CD4-positive, alpha-beta T cell (primary cell): ENCODE data around the gene ASTN2. TPM values are rescaled to one million over a fixed set of nuclear protein-coding genes. Genes with fewer than 3 reads are reported as not detected.
"Not testable (repeated sequence)": the region's sequence is repeated elsewhere in the genome, so short reads cannot be mapped to it uniquely, and the experiment has no call there.

Source experiments
- ATAC-seq: fragments of 200-7000 bp; cut with Tn5 transposase; one replicate; pipeline ENCODE4 v1.10.0; 2022; ENCODE audit warnings: mild to moderate bottlenecking; ENCODE audit not compliant: poor library complexity
- CTCF ChIA-PET: fragments of 350-600 bp; sonication (Branson Sonifier 250); formaldehyde crosslinking; loops from one replicate; lab custom pipeline; 2021; ENCODE audit warnings: antibody characterized with exemption, inconsistent platforms; lab: Charles Lee
- POLR2A ChIA-PET: fragments of 350-600 bp; sonication (Branson Sonifier 250); formaldehyde crosslinking; loops from one replicate; lab custom pipeline; 2021; ENCODE audit warnings: antibody characterized with exemption, inconsistent platforms; lab: Charles Lee
- DNase-seq, 14 experiments: peaks; one replicate each; pipeline ENCODE4 v3.0.0-alpha.2; 2013 to 2020; ENCODE audit warnings: mixed read lengths in 2 of 14
- H3K27ac ChIP-seq, 2 donors: one replicate each; pipeline versions ENCODE4 v1.5.1 to v1.7.0; 2013; ENCODE audit warnings: low read length in 2 of 2, low read depth in 1 of 2, mild to moderate bottlenecking in 1 of 2
- H3K27me3 ChIP-seq, 2 experiments: 1 replicate in 1 of 2; 2 replicates in 1 of 2; pipeline versions ENCODE4 v1.6.1 to v1.7.0; 2013; ENCODE audit warnings: low read length in 2 of 2, control low read depth in 1 of 2, mild to moderate bottlenecking in 1 of 2, moderate library complexity in 1 of 2; ENCODE audit not compliant: insufficient read depth in 2 of 2, control insufficient read depth in 1 of 2
- H3K36me3 ChIP-seq: one replicate; pipeline ENCODE4 v1.6.1; 2013; ENCODE audit warnings: low read length, control low read depth; ENCODE audit not compliant: insufficient read depth
- H3K4me1 ChIP-seq: one replicate; pipeline ENCODE4 v1.6.1; 2013; ENCODE audit warnings: low read length, control low read depth; ENCODE audit not compliant: insufficient read depth
- H3K4me3 ChIP-seq: one replicate; pipeline ENCODE4 v1.5.1; 2013; ENCODE audit warnings: mild to moderate bottlenecking, low read length, moderate library complexity
- H3K9me3 ChIP-seq, 2 experiments: 1 replicate in 1 of 2; 2 replicates in 1 of 2; pipeline versions ENCODE4 v1.6.1 to v1.7.0; 2013; ENCODE audit warnings: low read length in 2 of 2, mild to moderate bottlenecking in 2 of 2, control low read depth in 1 of 2, moderate library complexity in 1 of 2; ENCODE audit not compliant: control insufficient read depth in 1 of 2, insufficient read depth in 1 of 2
- H3K27ac Mint-ChIP-seq: one replicate; pipeline ENCODE4 v1.8.0; 2020; ENCODE audit warnings: mixed read lengths
- H3K27me3 Mint-ChIP-seq: one replicate; pipeline ENCODE4 v1.8.0; 2021; ENCODE audit warnings: mixed read lengths
- H3K36me3 Mint-ChIP-seq: one replicate; pipeline ENCODE4 v1.8.0; 2021; ENCODE audit warnings: low read depth, mixed read lengths
- H3K4me1 Mint-ChIP-seq: one replicate; pipeline ENCODE4 v1.8.0; 2021; ENCODE audit warnings: low read depth, mixed read lengths
- H3K4me3 Mint-ChIP-seq: one replicate; pipeline ENCODE4 v1.8.0; 2020; ENCODE audit warnings: mild to moderate bottlenecking, mixed read lengths
- H3K9me3 Mint-ChIP-seq: one replicate; pipeline ENCODE4 v1.8.0; 2020; ENCODE audit warnings: mixed read lengths
- intact Hi-C, 2 experiments: fragments of 100-400 bp; cut with DNase I in 1 of 2; cut with micrococcal nuclease in 1 of 2; formaldehyde crosslinking; loops; one replicate each; pipeline versions ENCODE4 v1.15.1 to v1.9.0; 2023 to 2025; cut with DNase I, micrococcal nuclease
- total RNA-seq, 174 experiments: library from RNA in 2 of 174; stranded (reverse) in 2 of 174; gene quantifications; one replicate each; pipeline ENCODE4 v1.2.3 and lab custom pipeline; 2021 to 2026
- TF ChIP-seq, protein P1 (sequence below): fragments of 200-600 bp; IDR thresholded peaks from one replicate; pipeline ENCODE4 v1.8.0; 2022; ENCODE audit warnings: antibody characterized with exemption, mild to moderate bottlenecking

The ASTN2 gene
- total RNA-seq, 2 experiments from 2014 or later, result 2.3 to 2.4 TPM

- H3K27me3 ChIP-seq, result peaks cover 0 to 3% of the 10 kb centered on the region in 2 experiments
- TF ChIP-seq, protein P1, sequence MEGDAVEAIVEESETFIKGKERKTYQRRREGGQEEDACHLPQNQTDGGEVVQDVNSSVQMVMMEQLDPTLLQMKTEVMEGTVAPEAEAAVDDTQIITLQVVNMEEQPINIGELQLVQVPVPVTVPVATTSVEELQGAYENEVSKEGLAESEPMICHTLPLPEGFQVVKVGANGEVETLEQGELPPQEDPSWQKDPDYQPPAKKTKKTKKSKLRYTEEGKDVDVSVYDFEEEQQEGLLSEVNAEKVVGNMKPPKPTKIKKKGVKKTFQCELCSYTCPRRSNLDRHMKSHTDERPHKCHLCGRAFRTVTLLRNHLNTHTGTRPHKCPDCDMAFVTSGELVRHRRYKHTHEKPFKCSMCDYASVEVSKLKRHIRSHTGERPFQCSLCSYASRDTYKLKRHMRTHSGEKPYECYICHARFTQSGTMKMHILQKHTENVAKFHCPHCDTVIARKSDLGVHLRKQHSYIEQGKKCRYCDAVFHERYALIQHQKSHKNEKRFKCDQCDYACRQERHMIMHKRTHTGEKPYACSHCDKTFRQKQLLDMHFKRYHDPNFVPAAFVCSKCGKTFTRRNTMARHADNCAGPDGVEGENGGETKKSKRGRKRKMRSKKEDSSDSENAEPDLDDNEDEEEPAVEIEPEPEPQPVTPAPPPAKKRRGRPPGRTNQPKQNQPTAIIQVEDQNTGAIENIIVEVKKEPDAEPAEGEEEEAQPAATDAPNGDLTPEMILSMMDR, result no peak
- CTCF ChIA-PET, result no interaction called here
- intact Hi-C loops, result no loop called here
- Mint-ChIP-seq H3K36me3 (no peaks in the 10 kb centered on the region), H3K27me3 (peaks cover 15% of the 10 kb centered on the region), H3K9me3 (no peaks in the 10 kb centered on the region), H3K4me3 (no peak overlapping the region), H3K27ac (no peak overlapping the region), H3K4me1 (no peaks in the 10 kb centered on the region)
- DNase-seq, result no peak
- H3K4me1 ChIP-seq, result no peaks in the 10 kb centered on the region
- no peak overlapping the region for H3K27ac ChIP-seq
- no peaks in the 10 kb centered on the region for H3K36me3 ChIP-seq
- peaks cover 0 to 7% of the 10 kb centered on the region in 2 experiments for H3K9me3 ChIP-seq
- ATAC-seq, result no peak
- POLR2A ChIA-PET, result no interaction called here
- H3K4me3 ChIP-seq, result no peak overlapping the region
These were observed 577.6 kb downstream of the ASTN2 start for GRCh38 chr9:116837018-116837989.

DNA sequence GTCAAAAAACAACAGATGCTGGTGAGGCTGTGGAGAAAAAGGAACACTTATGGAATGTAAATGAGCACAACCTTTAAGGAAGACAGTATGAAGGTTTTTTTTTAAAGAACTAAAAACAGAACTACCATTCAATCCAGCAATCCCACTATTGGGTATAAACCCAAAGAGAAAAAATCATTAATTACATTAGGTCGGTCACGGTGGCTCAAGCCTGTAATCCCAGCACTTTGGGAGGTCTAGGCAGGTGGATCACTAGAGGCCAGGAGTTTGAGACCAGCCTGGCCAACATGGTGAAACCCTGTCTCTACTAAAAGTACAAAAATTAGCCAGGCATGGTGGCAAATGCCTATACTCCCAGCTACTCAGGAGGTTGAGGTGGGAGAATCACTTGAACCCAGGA is 584.5 kb downstream of the ASTN2 start:
- H3K9me3 Mint-ChIP-seq, ATAC-seq, H3K27ac Mint-ChIP-seq, H3K4me3 Mint-ChIP-seq, H3K27me3 Mint-ChIP-seq, POLR2A ChIA-PET, intact Hi-C loops, H3K9me3 ChIP-seq, H3K4me1 ChIP-seq, H3K27me3 ChIP-seq, H3K36me3 ChIP-seq, H3K36me3 Mint-ChIP-seq, CTCF ChIA-PET, H3K4me3 ChIP-seq, DNase-seq, H3K4me1 Mint-ChIP-seq, H3K27ac ChIP-seq: not testable (repeated sequence)

DNA sequence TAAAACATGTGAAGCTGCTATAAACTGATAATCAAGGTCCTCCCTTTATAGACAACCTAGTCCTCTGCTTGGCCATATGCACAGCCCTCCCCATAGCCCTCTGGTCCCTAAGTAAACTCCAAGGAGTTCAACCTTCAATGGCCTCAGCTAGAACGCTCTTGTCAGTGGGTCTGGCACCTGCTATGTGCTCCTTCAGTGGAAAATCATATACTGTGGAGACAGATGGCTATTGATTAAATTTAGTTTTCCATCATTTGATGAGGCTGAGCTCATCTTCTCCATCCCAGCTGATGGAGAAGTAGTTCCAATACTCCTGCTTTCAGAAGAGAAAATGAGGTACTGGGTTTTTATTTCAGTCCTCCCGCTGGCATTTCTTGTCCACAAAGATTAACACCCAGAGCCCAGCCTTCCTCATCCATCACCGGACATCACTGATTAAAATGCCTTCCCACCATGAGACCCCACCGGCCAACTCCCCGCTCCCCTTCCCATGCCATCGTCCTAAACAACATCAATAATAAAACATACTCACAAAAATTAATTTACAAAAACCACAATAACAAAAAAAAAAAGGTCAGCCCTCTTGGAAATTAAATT is 593.1 kb downstream of the ASTN2 start:
- peaks cover 0 to 5% of the 10 kb centered on the region in 2 experiments for H3K9me3 ChIP-seq
- Mint-ChIP-seq H3K27ac (no peak overlapping the region), H3K4me3 (no peak overlapping the region), H3K4me1 (no peaks in the 10 kb centered on the region), H3K27me3 (no peaks in the 10 kb centered on the region), H3K9me3 (no peaks in the 10 kb centered on the region), H3K36me3 (no peaks in the 10 kb centered on the region)
- no peak for ATAC-seq
- no peaks in the 10 kb centered on the region for H3K36me3 ChIP-seq
- TF ChIP-seq, protein P1, result no peak
- H3K27ac ChIP-seq, result no peak overlapping the region
- intact Hi-C loops, result no loop called here
- no peak for DNase-seq
- CTCF ChIA-PET, result no interaction called here
- no peaks in the 10 kb centered on the region for H3K4me1 ChIP-seq
- H3K4me3 ChIP-seq, result no peak overlapping the region
- no peaks in the 10 kb centered on the region for H3K27me3 ChIP-seq
- POLR2A ChIA-PET, result no interaction called here
